Stomach (tissue), 9 donors: Measurements from ENCODE around the gene GABRB2. TPM values are rescaled to one million over a fixed set of nuclear protein-coding genes. Genes with fewer than 3 reads are reported as not detected.
"Not testable (repeated sequence)": the region's sequence is repeated elsewhere in the genome, so short reads cannot be mapped to it uniquely, and the experiment has no call there.

ENCODE experiments used
- DNase-seq, 2 donors: peaks; one replicate each; pipeline versions ENCODE4 v3.0.0 to v3.0.0-alpha.2; 2013 to 2019
- H3K27ac ChIP-seq, 5 donors: fragments of 200-600 bp in 4 of 5; sonication (generic) in 4 of 5; one replicate each; pipeline ENCODE4 v1.5.1; 2013 to 2019; ENCODE audit warnings: mild to moderate bottlenecking in 1 of 5, moderate library complexity in 1 of 5
- H3K27me3 ChIP-seq, 3 donors: fragments of 200-600 bp; sonication (generic); one replicate each; pipeline ENCODE4 v1.5.1; 2017 to 2019; ENCODE audit warnings: mixed run types in 1 of 3
- H3K36me3 ChIP-seq, 4 donors: fragments of 200-600 bp; sonication (generic); 1 replicate in 3 of 4; 2 replicates in 1 of 4; pipeline ENCODE4 v1.5.1; 2016 to 2019
- H3K4me1 ChIP-seq, 4 donors: fragments of 200-600 bp; sonication (generic); one replicate each; pipeline ENCODE4 v1.5.1; 2016 to 2019
- H3K4me3 ChIP-seq, 4 donors: fragments of 200-600 bp; sonication (generic) in 3 of 4; one replicate each; pipeline ENCODE4 v1.5.1; 2016 to 2019; ENCODE audit warnings: mild to moderate bottlenecking in 1 of 4
- H3K9me3 ChIP-seq, 4 donors: fragments of 200-600 bp; sonication (generic); one replicate each; pipeline ENCODE4 v1.5.1; 2016 to 2019
- CTCF ChIP-seq, 7 experiments: fragments of 450-650 bp in 4 of 7; fragments of 200-600 bp in 3 of 7; sonication (generic) in 3 of 7; IDR thresholded peaks; one replicate each; pipeline ENCODE4 v1.5.1; 2016 to 2019; ENCODE audit warnings: antibody characterized with exemption in 7 of 7, control low read depth in 2 of 7, mild to moderate bottlenecking in 1 of 7
- EP300 ChIP-seq: sonication (generic); formaldehyde crosslinking; IDR thresholded peaks from one replicate; pipeline ENCODE4 v1.6.1; 2017; ENCODE audit warnings: antibody characterized with exemption
- POLR2A ChIP-seq, 4 donors: fragments of 450-650 bp; IDR thresholded peaks; one replicate each; pipeline ENCODE4 v1.6.1; 2016; ENCODE audit warnings: antibody characterized with exemption in 4 of 4, control low read depth in 2 of 4, mild to moderate bottlenecking in 1 of 4, moderate library complexity in 1 of 4
- POLR2AphosphoS5 ChIP-seq, 3 donors: sonication (generic); formaldehyde crosslinking; IDR thresholded peaks; one replicate each; pipeline ENCODE4 v1.6.1; 2016; ENCODE audit warnings: antibody characterized with exemption in 3 of 3
- WGBS, 5 donors: extraction: QIAGEN DNeasy Blood & Tissue Kit in 3 of 5; methylation state at CpG; one replicate each; pipeline versions ENCODE4 v1.1.5 to v1.1.7; 2013 to 2018; 5-methylcytosine and 5-hydroxymethylcytosine counted together
- intact Hi-C: fragments of 100-400 bp; cut with DNase I; formaldehyde crosslinking; loops from one replicate; pipeline ENCODE4 v1.15.1; 2023; ENCODE audit warnings: low total_unique reads
- polyA plus RNA-seq, 3 donors: library from polyadenylated mRNA; stranded (reverse); fragments of 200-250 nt; gene quantifications; one replicate each; pipeline ENCODE4 v1.2.3, GENCODE V29; 2013
- total RNA-seq, 5 donors: library from RNA; depleted of rRNA; stranded (reverse); fragments of >200 nt; gene quantifications; one replicate each; pipeline versions ENCODE4 v1.1.0 to v1.2.3, GENCODE V29; 2014 to 2016
- donor health status: healthy with polysubstance abuse.
- donor health status: Bipolar disorder and iron deficiency.
- donor health status: healthy.

The GABRB2 gene
- total and polyA plus RNA-seq, 8 donors, result 0.06 to 2.7 (median 0.14) TPM; not detected in 3

- DNase-seq, result no peak
- H3K4me1 ChIP-seq, result no peaks in the 10 kb centered on the region
- intact Hi-C loops, result no loop called here
- TF ChIP-seq POLR2A (IDR thresholded peaks at IDR 0.05) (no peak), CTCF (IDR thresholded peaks at IDR 0.05) (no peak), EP300 (no peak), POLR2AphosphoS5 (IDR thresholded peaks at IDR 0.05) (no peak)
- H3K27me3 ChIP-seq, result no peaks in the 10 kb centered on the region
- 78 to 87% (median 81%) methylated on average over 4 of the region's 4 CpGs for WGBS, 5 donors
- no peaks in the 10 kb centered on the region for H3K9me3 ChIP-seq
- H3K36me3 ChIP-seq, result no peaks in the 10 kb centered on the region
- H3K4me3 ChIP-seq, result no peak overlapping the region
- H3K27ac ChIP-seq, result no peak overlapping the region
These were observed 299.8 kb downstream of the GABRB2 start for GRCh38 chr5:161246749-161247148.

GRCh38 chr5:161245846-161246245 is 300.7 kb downstream of the GABRB2 start:
- 65 to 85% (median 70%) methylated on average over 5 of the region's 5 CpGs for WGBS, 5 donors
- H3K9me3 ChIP-seq, H3K4me1 ChIP-seq, H3K4me3 ChIP-seq, H3K36me3 ChIP-seq, H3K27ac ChIP-seq, intact Hi-C loops, DNase-seq, H3K27me3 ChIP-seq: not testable (repeated sequence)

Other genes starting within 250 kb of the GABRB2 start
- gene GABRA6, start 139.0 kb upstream of the GABRB2 start, total RNA-seq, result not detected
- not detected for gene GABRA6, start 139.0 kb upstream of the GABRB2 start, polyA plus RNA-seq